Adrenal gland (tissue), 5 donors: Measurements from ENCODE around the gene BIRC7.

Experiments used
- POLR2A ChIP-seq, 2 donors: fragments of 450-650 bp; IDR thresholded peaks; one replicate each; pipeline ENCODE4 v1.6.1; 2017; ENCODE audit warnings: antibody characterized with exemption in 2 of 2, mild to moderate bottlenecking in 2 of 2, moderate library complexity in 1 of 2
- TF ChIP-seq, protein P1 (sequence below), 6 experiments: fragments of 450-650 bp in 4 of 6; fragments of 200-600 bp in 2 of 6; sonication (generic) in 1 of 6; IDR thresholded peaks; 1 replicate in 5 of 6; 2 replicates in 1 of 6; pipeline versions ENCODE4 v1.5.1 to v1.8.0; 2016 to 2021; ENCODE audit warnings: antibody characterized with exemption in 6 of 6, mild to moderate bottlenecking in 2 of 6, moderate library complexity in 1 of 6
- donor health status: DM: no; HTN: no; CAD: no.

GRCh38 chr20:63267691-63268090 is 32.0 kb downstream of the BIRC7 start:
- TF ChIP-seq, protein P1, sequence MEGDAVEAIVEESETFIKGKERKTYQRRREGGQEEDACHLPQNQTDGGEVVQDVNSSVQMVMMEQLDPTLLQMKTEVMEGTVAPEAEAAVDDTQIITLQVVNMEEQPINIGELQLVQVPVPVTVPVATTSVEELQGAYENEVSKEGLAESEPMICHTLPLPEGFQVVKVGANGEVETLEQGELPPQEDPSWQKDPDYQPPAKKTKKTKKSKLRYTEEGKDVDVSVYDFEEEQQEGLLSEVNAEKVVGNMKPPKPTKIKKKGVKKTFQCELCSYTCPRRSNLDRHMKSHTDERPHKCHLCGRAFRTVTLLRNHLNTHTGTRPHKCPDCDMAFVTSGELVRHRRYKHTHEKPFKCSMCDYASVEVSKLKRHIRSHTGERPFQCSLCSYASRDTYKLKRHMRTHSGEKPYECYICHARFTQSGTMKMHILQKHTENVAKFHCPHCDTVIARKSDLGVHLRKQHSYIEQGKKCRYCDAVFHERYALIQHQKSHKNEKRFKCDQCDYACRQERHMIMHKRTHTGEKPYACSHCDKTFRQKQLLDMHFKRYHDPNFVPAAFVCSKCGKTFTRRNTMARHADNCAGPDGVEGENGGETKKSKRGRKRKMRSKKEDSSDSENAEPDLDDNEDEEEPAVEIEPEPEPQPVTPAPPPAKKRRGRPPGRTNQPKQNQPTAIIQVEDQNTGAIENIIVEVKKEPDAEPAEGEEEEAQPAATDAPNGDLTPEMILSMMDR (IDR thresholded peaks at IDR 0.05) = no peak
- TF ChIP-seq POLR2A (IDR thresholded peaks at IDR 0.05) = no peak
